Measurements from ENCODE around the gene TGIF2.

The TGIF2 gene

GRCh38 chr20:36573103-36573797 lies at the start of gene TGIF2:
Gene TGIF2, plus strand, starts transcription at chr20:36573597. Its CDS starts 5,178 bp downstream, at chr20:36578775.
- DNase-seq (ENCODE audit: low spot score): peak; percentile 97

DNA sequence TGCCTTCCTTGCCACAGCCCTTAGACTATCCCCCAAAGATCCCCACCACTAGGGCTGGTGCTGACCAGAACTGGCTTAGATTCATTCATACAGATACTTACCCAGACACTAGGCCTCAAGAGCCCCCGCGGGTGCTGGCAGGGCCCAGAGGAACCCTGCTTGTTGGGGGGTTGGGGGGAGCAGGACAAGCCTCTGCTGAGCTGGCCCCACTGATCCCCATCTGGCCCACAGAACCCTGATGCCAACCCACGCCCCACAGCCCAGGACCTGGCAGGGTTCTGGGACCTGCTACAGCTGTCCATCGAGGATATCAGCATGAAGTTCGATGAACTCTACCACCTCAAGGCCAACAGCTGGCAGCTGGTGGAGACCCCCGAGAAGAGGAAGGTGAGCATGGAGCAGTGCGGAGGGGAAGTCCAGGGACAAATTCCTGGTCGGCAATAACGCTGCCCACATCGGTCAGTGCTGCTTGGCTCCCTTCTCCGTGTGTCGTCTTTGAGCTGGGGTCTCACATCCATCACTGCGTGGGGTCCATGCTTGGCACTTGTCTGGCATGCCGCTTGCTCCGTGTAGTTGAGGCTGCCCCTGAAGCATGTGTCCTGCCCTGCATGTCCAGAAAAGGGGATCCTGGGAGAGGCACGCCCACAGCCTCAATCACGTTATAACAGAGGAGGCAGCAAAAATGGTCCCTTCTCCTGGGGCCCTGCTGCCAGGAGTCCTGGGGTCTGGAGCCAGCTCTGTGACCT lies 47.6 kb upstream of the TGIF2 start:
- no peak for DNase-seq (ENCODE audit: low spot score)

GRCh38 chr20:36526521-36527011 lies 46.8 kb upstream of the TGIF2 start:
- no peak for DNase-seq (ENCODE audit: low spot score)

- DNase-seq (ENCODE audit: low spot score): no peak
These were observed 45.9 kb upstream of the TGIF2 start for GRCh38 chr20:36527331-36528125.

- DNase-seq (ENCODE audit: low spot score): no peak
These were observed 45.1 kb upstream of the TGIF2 start for GRCh38 chr20:36528176-36528874.

DNA sequence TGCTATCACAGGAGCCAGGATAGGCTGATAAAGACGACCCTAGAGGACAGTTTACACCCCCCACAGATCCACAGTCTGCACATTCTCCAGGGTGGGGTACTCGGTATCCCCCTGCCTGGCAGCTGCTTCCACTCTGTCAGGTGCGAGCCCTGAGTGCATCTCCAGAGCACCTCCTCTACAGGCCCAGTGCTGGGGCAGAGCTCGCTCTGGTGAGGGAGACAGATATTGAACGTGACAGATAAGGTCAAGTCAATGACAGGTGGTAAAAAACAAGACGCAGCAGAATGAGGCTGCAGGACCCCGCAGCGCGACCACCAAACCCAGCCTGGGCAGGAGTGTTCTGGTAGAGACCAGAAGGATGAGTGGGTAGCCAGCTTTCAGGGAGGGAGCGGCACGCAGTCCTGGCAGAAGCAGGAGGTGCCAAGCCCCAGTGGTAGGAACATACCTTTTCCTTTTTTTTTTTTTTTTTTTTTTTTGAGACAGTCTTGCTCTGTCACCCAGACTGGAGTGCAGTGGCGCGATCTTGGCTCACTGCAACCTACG lies 44.5 kb upstream of the TGIF2 start:
- no peak for DNase-seq (ENCODE audit: low spot score)

- DNase-seq (ENCODE audit: low spot score): no peak
These were observed 41.0 kb upstream of the TGIF2 start for GRCh38 chr20:36532388-36532787.

GRCh38 chr20:36532822-36533221 lies 40.6 kb upstream of the TGIF2 start:
- no peak for DNase-seq (ENCODE audit: low spot score)

DNA sequence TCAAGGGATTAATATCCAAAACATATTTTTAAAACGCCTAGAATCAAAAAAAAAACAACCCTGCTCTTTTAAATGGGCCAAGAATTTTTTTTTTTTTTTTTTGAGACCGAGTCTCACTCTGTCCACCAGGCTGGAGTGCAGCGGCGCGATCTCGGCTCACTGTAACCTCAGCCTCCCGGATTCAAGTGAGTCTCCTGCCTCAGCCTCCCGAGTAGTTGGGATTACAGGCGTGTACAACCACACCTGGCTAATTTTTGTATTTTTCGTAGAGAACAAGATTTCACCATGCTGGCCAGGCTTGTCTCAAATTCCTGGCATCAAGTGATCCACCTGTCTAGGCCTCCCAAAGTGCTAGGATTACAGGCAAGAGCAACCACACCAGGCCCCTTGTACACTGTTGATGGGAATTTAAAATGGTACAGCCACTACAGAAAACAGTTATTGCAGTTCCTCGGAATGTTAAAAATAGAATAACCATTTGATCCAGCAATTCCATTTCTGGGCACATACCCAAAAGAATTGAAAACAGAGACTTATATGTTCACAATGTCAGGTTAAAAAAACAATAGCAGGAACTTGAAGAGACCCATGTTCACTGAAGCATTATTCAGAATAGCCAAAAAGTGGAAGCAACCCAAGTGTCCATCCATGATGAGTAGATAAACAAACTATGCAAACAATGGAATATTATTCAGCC lies 35.2 kb upstream of the TGIF2 start:
- DNase-seq (ENCODE audit: low spot score): no peak

- no peak for DNase-seq (ENCODE audit: low spot score)
These were observed 32.7 kb upstream of the TGIF2 start for GRCh38 chr20:36540551-36541211.

DNA sequence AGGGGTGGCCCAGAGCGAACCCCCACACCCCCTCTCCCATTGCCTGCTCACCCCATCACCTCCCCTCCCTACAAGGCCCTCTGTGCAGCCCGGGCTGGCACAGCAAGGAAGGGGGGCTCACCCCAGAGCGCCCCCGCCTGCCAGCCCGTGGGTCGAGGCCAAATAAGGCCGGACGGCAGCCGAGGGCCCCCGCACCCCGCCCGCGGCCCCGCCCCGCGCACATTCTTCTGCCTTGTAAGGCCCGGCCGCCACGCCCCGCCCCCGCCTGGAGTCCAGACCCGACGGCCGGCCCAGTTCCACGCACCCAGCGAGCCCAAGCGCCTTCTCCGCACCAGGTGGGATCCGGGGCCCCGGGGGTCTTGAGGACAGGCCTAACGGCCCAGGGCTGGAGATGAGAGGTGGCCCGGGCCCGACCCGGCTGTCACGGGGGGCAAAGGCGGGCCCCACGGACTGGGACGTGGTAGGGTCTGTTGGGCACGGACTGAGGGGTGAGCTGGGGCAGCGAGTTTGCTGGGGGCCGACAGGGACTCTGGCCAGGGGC lies 32.1 kb upstream of the TGIF2 start, which contains the start of gene MYL9:
Gene MYL9, plus strand, starts transcription at position 293 of the 541 bp plus-strand sequence. CDS start 3,366 bp downstream, outside the sequence.
- peak; percentile 31 for DNase-seq (ENCODE audit: low spot score)

GRCh38 chr20:36541768-36542488 lies 31.5 kb upstream of the TGIF2 start:
- peak; percentile 74 for DNase-seq (ENCODE audit: low spot score)

DNA sequence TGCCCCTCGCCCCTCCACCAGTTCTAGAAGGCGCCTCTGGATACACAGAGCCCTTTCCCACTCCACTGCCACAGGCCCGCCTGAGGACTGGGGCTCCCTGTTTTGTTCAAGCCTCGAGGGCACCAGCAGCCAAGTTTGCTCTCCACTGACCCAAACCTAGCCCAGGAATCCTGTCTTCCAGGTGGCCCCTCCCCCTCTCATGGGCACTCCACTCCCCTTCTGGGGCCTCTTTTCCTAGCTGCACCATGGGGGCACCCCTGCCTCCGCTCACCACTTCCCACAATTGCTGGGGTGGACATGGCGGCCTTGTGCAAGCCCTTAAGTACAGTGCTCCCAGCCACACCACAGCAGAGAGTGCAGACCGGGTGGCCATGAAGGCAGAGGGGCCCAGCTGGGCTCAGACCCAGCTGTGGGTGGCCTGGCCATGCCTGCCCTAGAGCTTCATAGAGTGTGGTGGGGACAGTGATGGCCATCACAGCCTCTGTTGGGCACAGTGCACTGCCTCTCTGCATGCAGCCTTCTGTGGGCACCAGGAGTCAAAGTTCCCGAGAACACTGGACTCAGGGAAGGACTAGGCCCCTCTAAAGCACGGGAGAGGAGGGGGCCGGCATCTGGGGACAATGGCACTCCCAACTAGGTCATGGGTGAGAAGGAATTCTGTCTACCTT lies 30.7 kb upstream of the TGIF2 start:
- no peak for DNase-seq (ENCODE audit: low spot score)

DNA sequence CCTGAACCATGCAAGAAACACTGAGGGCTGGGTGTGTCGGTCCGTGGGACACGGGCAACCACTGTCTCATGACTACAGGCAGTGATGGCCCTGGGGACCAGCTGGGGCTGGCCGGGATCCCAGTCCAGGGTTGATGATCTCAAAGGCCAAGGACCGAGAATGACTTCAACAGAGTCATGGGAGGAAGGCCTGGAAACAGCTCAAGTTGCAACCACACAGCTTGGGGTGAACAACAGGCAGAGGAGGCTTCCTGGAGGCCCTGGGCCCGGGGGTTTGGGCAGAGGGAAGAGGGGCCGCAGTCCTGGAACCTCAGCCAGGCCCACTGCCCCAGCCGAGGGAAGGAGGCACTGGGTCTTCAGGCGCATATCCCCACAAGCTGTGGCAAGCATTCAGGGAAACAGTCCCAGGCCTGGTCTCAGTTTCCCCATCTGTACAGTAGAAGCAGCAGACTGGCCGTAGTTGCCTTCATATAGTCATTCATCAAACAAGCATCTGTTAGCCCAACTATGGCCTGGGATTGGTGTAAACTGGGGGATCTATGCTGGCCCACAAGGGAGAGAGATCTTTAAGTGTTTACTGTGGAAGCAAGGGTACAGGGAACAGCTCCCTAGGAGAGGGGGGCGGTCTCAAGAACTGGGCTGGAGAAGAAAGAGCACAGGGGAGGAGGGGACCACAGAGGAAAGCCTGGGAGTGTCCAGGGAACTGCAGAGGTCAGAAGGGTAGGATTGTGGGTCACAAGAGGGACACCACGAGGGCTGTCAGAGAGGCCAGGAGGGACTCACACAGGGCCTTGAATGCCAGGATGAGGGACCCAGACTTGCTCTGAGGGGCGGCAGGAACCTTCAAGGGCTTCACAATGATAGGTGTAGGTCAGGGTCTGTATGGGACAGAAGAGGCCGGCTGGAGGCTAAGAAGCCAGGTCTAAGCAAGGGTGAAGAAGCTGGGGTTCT lies 29.9 kb upstream of the TGIF2 start:
- DNase-seq (ENCODE audit: low spot score): no peak

DNA sequence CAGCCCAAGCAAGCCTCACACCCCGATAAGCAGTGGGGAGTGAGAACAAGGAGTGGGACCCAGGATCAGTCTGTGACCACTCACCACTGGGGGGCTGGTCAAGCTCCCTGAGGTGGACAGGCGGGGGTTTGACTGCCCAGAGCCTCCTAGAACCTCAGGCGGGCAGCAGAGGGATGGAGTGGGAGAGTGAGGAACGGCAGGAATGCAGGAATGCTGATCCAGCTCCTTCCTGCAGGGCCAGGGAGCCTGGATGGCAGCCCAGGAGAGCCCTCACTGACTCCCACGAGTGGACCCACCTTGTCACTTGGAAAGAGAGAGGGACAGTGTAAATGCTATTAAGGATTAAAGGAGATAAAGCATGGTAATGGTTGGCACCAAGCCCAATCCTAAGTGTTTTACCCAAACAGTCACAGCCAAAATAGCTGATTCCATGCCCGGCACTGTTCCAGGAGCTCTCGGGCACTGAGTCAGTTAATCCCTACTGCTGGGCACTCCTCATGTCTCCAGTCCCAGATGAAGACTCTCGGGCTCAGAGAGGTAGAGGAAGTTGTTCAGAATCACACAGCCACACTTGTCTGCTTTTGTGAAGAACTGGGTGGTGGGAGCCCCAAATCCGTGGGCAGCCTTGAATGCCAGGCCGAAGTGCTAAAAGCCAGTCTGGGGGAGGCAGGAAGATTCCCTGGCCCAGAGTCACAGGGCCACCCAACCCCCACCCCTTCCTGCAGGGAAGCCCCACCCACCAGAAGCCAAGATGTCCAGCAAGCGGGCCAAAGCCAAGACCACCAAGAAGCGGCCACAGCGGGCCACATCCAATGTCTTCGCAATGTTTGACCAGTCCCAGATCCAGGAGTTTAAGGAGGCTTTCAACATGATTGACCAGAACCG lies 29.0 kb upstream of the TGIF2 start:
- no peak for DNase-seq (ENCODE audit: low spot score)

DNA sequence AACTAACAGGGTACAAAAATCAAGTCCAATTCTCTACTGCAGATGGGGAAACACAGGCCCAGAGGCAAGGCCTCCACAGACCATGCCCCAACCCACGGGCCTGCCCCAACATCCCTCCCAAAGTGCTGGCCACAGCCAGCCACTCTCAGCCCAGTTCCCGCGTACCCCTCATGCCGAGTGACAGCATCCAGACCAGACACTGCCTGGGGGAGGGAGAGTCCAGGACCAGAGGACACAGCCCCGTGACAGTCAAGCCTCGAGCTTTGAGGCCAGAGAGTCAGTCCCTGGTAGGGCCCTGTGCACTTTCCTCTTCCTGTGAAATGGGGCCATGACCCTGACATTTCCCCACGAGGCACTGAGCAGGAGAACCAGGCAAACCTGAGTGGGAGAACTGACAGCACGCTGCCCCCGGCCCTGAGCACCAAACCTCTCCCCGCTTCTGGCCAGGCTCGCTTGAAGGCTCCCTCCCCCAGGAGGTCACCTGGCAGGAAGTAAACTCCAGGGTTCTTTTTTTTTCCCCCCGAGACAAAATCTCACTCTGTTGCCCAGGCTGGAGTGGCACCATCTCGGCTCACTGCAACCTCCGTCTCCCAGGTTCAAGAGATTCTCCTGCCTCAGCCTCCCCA lies 27.2 kb upstream of the TGIF2 start:
- no peak for DNase-seq (ENCODE audit: low spot score)
